AG10803 (cell line): Measurements from ENCODE around the gene FMN2.
A peak's percentile ranks its signal among the peaks of the same experiment; 100 is the strongest.

Experiments
- DNase-seq: peaks from one replicate; pipeline ENCODE4 v3.0.0; 2010; ENCODE audit warnings: low read depth
- H3K4me3 ChIP-seq: 2 replicates; pipeline ENCODE4 v1.5.1; 2011; ENCODE audit warnings: mild to moderate bottlenecking, low read length, control low read depth
- CTCF ChIP-seq: conservative IDR thresholded peaks from 2 replicates; pipeline ENCODE4 v1.5.1; 2011; ENCODE audit warnings: mild to moderate bottlenecking, low read length, control low read depth, inconsistent platforms

FMN2 gene

GRCh38 chr1:240467895-240468294 is 376.2 kb downstream of the FMN2 start:
- TF ChIP-seq CTCF, result no peak
- no peak for DNase-seq
- no peak overlapping the region for H3K4me3 ChIP-seq

- 0 out of 2 replicates have a peak overlapping the region, but pooled peaks have one; percentile 15 for H3K4me3 ChIP-seq
- TF ChIP-seq CTCF, result no peak; the same call in 1 of the 2 replicates
- peak; percentile 80 for DNase-seq
Measured at GRCh38 chr1:240468656-240469055, 377.0 kb downstream of the FMN2 start.

- DNase-seq, result no peak
- TF ChIP-seq CTCF, result no peak
- H3K4me3 ChIP-seq, result no peak overlapping the region
Measured at GRCh38 chr1:240474133-240474614, 382.5 kb downstream of the FMN2 start.

- no peak for TF ChIP-seq CTCF
- no peak for DNase-seq
- H3K4me3 ChIP-seq, result no peak overlapping the region
Measured at GRCh38 chr1:240475832-240476231, 384.1 kb downstream of the FMN2 start.

- DNase-seq, result no peak
- TF ChIP-seq CTCF, result no peak
- no peak overlapping the region for H3K4me3 ChIP-seq
Measured at GRCh38 chr1:240478536-240478935, 386.9 kb downstream of the FMN2 start.

GRCh38 chr1:240484804-240485443 is 393.2 kb downstream of the FMN2 start:
- DNase-seq, result no peak
- H3K4me3 ChIP-seq, result no peak overlapping the region
- no peak for TF ChIP-seq CTCF

GRCh38 chr1:240486611-240487010 is 394.9 kb downstream of the FMN2 start:
- TF ChIP-seq CTCF, result no peak
- no peak overlapping the region for H3K4me3 ChIP-seq
- no peak for DNase-seq
